ENCODE results near the gene P4HA3.

Gene P4HA3

GRCh38 chr11:74278721-74279161 is 32.7 kb downstream of the P4HA3 start:
- Histone ChIP-seq H3K27me3 (ENCODE audit: control insufficient read depth, low read length) (peaks cover 14% of the 10 kb centered on the region; the same call in 1 of the 2 replicates), H3K36me3 (ENCODE audit: control insufficient read depth, low read length) (no peaks in the 10 kb centered on the region), H3F3A (ENCODE audit: control insufficient read depth, insufficient read depth) (no peaks in the 10 kb centered on the region), H4K20me1 (ENCODE audit: control insufficient read depth, insufficient read depth, low read depth, low read length) (no peaks in the 10 kb centered on the region), H3K4me3 (ENCODE audit: low read length) (no peak overlapping the region), H3K9me3 (ENCODE audit: control insufficient read depth, insufficient read depth, low read length) (no peaks in the 10 kb centered on the region), H3K4me2 (ENCODE audit: low read length) (no peak overlapping the region), H3K9me2 (replicated peaks; ENCODE audit: control insufficient read depth, low read length) (no peaks in the 10 kb centered on the region), H3K4me1 (ENCODE audit: control insufficient read depth, low read length) (no peaks in the 10 kb centered on the region), H3K27ac (ENCODE audit: low read depth, low read length) (no peak overlapping the region), H3K79me2 (ENCODE audit: control insufficient read depth, low read length) (no peaks in the 10 kb centered on the region)
- TF ChIP-seq EZH2phosphoT487 (IDR thresholded peaks at IDR 0.05; ENCODE audit: borderline replicate concordance, low read length), result no peak
- no peak for TF ChIP-seq CTCF (IDR thresholded peaks at IDR 0.05; ENCODE audit: low read depth, low read length, poor library complexity, severe bottlenecking)

- H4K20me1 ChIP-seq (ENCODE audit: control insufficient read depth, insufficient read depth, low read depth, low read length), result no peaks in the 10 kb centered on the region
- no peak overlapping the region for H3K27ac ChIP-seq (ENCODE audit: low read depth, low read length)
- no peaks in the 10 kb centered on the region for H3K79me2 ChIP-seq (ENCODE audit: control insufficient read depth, low read length)
- H3K36me3 ChIP-seq (ENCODE audit: control insufficient read depth, low read length), result no peaks in the 10 kb centered on the region
- H3K4me3 ChIP-seq (ENCODE audit: low read length), result no peak overlapping the region
- H3K9me2 ChIP-seq (replicated peaks; ENCODE audit: control insufficient read depth, low read length), result no peaks in the 10 kb centered on the region
- no peak for TF ChIP-seq CTCF (IDR thresholded peaks at IDR 0.05; ENCODE audit: low read depth, low read length, poor library complexity, severe bottlenecking)
- TF ChIP-seq EZH2phosphoT487 (IDR thresholded peaks at IDR 0.05; ENCODE audit: borderline replicate concordance, low read length), result no peak
- H3K27me3 ChIP-seq (ENCODE audit: control insufficient read depth, low read length), result peaks cover 17% of the 10 kb centered on the region; the same call in 1 of the 2 replicates
- no peak overlapping the region for H3K4me2 ChIP-seq (ENCODE audit: low read length)
- H3F3A ChIP-seq (ENCODE audit: control insufficient read depth, insufficient read depth), result no peaks in the 10 kb centered on the region
- H3K9me3 ChIP-seq (ENCODE audit: control insufficient read depth, insufficient read depth, low read length), result no peaks in the 10 kb centered on the region
- H3K4me1 ChIP-seq (ENCODE audit: control insufficient read depth, low read length), result no peaks in the 10 kb centered on the region
Measured at GRCh38 chr11:74278103-74278502, 33.3 kb downstream of the P4HA3 start.

- Histone ChIP-seq H3K27ac (ENCODE audit: low read depth, low read length) (no peak overlapping the region), H3K4me2 (ENCODE audit: low read length) (no peak overlapping the region)
Measured at GRCh38 chr11:74276581-74276980, 34.9 kb downstream of the P4HA3 start.

More at GRCh38 chr11:74276581-74276980, 34.9 kb downstream of the P4HA3 start:
- Histone ChIP-seq H3K4me3 (ENCODE audit: low read length) (no peak overlapping the region), H3K4me1 (ENCODE audit: control insufficient read depth, low read length) (no peaks in the 10 kb centered on the region), H3K9me2 (replicated peaks; ENCODE audit: control insufficient read depth, low read length) (no peaks in the 10 kb centered on the region), H3K36me3 (ENCODE audit: control insufficient read depth, low read length) (no peaks in the 10 kb centered on the region), H3K27me3 (ENCODE audit: control insufficient read depth, low read length) (peaks cover 30% of the 10 kb centered on the region), H3K9me3 (ENCODE audit: control insufficient read depth, insufficient read depth, low read length) (no peaks in the 10 kb centered on the region), H3K79me2 (ENCODE audit: control insufficient read depth, low read length) (no peaks in the 10 kb centered on the region), H3F3A (ENCODE audit: control insufficient read depth, insufficient read depth) (no peaks in the 10 kb centered on the region), H4K20me1 (ENCODE audit: control insufficient read depth, insufficient read depth, low read depth, low read length) (no peaks in the 10 kb centered on the region)
- no peak for TF ChIP-seq CTCF (IDR thresholded peaks at IDR 0.05; ENCODE audit: low read depth, low read length, poor library complexity, severe bottlenecking)
- no peak for TF ChIP-seq EZH2phosphoT487 (IDR thresholded peaks at IDR 0.05; ENCODE audit: borderline replicate concordance, low read length)

Data from DOHH2 (cell line).